ENCODE results near the gene TUBA1B.

DNA sequence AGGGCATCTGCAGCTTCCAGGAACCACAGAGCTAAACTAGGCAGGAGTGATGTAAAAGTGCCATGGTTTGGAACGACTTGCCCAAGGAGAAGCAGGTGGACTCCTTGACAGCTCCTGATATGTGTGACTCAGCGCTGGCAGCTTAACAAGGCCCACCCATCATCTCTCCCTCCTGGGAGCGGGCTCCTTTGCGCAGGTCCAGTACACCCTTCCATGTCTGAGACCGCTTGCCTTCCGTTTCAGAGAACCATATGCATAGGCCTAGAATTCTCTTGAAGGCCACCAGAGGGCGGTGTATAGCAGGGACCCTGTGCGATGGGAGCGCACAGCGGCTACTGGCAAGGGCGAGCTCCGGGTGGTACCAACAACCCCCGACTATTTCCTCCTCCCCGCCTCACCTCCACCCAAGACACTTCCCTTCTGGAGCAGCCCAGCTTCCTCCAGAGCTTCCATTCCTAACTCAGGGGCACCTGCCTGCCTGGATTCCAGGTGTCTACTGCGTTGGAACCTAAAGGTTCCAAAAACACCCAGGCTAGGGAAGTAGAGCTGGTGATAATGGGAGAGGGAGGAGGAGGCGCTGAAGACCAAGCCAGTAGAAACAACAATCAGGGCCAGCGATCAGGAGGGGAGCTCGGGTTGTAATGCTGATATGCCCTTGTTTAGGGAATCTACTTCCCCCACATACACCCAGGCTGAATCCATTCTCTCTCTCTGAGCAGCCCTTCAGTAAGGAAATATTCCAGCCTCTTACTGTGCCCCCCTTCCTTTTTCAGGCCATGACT lies 42.9 kb downstream of the TUBA1B start:
- TF ChIP-seq GATA2 (IDR thresholded peaks at IDR 0.05; ENCODE audit: low read depth, low read length), result no peak
- no peak for TF ChIP-seq GATA3 (IDR thresholded peaks at IDR 0.05; ENCODE audit: low read depth, low read length)

Measured in SH-SY5Y (cell line).